ENCODE data around the gene KLK1.

The KLK1 gene

DNA sequence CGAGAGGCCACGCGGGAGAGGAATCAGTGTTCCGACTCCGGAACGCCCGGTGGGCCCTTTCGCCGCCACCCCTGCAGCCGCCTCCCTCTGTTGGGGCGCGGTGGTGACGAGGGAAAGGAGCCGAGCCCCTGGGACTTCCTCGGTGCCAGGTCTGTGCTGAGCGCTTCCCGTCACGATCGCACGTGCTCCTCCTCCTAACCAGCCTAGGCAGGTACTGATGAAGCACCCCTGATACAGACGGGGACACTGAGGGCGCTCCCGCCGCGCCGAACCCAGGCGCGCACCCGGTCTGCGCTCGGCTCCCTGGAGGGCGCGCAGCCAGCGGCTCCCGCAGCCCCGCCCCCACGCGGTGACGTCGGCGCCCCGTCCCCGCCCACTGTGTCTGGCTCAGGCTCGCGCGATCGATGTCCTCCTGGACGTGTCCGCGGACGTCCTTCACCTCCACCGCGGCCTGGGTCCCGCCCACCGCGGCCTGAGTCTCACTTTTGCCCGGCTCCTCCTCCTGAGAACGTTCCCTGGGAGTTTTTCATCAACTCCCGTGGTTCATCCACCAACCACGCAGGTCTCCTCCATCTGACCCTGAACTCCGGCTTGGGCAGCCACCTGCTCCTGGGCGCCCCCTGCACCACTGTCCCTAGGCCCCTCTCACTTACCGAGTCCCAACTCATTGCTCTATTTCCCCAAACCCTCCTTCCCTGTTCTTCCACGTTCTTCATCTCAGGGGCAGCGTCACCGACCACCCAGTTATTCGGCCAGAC lies 12.4 kb upstream of the KLK1 start:
- peak; percentile 76 for DNase-seq

DNA sequence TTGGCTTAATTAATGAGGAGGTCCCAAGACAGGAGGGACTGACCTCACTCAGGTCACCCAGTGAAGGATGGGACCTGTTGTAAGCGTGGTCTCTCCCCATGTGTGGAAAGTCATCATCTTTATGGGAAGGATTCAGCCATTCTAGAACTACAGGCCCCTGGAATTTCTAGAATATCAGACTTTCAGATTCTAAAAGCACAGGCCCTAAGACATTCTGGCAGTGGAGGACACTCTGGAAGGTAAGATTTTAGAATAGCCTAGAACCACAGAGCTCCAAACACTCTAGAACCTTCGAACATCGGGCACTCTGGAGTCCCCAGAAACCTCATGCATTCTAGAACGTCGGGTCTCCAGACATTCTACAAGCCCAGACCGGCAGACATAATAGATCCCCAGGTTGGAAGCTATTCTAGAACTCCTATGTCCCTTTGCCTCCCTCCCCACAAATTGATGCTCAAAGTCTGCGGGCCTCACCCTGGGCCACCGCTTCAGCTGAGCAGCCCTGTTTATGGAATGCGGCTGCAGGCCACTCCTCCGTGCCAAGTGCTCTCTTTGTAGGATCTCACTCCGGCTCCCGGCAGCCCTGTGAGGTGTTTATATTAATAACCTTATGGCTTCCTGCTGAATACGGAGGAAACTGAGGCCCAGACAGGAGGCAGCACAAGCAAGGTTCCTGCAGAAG lies 11.7 kb upstream of the KLK1 start:
- no peak for DNase-seq

DNA sequence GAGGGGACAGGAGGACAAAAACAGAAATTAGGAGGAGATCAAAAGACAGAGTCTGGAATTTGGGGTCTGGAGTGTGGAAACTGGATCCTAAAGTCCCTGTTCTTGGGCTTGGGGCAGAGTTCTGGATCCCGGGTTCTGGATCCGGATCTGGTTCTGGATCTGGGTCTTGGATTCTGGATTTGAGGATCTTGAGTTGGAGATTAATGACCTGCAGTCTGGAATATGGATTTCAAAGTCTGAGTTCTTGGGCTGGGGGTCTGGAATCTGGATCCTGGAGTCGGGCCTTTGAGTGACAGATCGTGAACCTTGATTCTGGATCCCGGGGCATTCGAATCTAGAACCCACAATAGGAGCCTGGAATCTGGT lies 10.2 kb upstream of the KLK1 start:
- DNase-seq: no peak

DNA sequence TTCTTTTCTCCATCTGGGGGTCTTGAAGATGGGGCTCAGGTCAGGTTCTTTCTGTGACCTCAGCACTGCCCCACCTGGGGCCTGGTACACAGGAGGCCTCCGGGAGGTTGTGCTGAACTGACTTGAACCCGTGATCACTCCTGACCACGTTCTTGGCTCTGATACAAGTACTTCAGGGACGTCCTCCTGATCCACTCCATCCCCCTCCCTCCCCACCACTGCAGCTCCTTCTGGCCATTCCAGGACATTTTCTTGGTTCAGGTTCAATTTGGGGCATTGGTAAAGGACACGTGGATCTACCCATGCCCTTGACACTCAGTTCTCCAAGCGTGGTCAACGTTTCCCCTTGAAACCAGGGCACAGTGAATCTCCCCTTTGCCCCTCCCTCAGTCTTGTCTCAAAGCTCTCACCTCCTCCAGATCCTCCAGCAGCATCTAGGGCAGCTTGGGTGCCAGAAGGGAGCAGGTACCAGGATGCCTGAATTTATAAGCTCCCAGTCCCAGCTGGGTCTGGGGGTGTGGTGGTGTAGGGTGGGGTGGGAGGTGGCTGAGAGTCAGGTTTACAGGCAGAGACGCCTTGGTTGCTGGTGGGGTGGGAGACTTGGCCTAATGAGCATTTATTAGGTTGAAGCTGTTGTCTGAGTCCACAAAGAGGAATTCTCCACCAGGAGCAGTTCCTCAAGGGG lies 9.7 kb upstream of the KLK1 start, which contains the start of gene KLK15:
TSS of gene KLK15 (minus strand) at position 458 of the 685 bp plus-strand sequence. CDS start 2,082 bp downstream, outside the sequence.
- DNase-seq: no peak

DNA sequence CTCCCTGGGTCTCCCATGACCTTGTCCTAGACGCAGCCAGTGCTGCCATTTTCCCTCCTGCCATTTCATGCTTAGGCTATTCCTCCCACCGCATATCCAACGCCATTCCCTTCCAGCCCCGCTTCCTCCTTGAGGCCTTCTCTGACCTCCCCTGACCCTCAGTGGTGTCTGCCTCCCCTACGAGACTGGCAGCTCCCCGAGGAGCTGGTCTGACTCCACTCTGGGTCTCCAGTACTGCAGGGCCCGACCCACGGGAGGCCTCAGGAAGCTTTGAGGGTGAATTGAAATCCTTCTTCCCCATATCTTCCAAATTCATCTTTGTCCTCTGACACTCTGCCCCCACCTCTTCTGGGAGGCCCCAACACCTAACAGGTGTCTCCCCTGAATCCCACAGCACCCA lies 9.1 kb upstream of the KLK1 start:
- no peak for DNase-seq

DNA sequence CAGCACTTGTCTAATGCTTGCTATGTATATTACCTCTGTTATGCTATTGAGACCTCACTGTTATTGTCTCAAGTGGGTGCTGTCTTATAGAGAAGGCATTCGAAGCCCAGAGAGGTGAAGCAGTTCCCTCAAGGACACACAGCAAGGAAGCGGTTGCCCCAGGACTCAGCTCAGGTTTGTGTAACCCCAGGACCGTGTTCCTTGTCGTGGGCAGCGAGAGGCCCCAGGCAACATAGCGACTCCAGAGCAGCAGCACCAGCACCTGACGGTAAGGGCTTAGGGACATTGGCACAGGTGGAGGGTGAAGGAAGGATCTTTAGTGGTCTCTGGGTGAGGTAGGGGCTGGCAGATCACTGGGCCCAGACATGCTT lies 7.4 kb upstream of the KLK1 start:
- DNase-seq: no peak

DNA sequence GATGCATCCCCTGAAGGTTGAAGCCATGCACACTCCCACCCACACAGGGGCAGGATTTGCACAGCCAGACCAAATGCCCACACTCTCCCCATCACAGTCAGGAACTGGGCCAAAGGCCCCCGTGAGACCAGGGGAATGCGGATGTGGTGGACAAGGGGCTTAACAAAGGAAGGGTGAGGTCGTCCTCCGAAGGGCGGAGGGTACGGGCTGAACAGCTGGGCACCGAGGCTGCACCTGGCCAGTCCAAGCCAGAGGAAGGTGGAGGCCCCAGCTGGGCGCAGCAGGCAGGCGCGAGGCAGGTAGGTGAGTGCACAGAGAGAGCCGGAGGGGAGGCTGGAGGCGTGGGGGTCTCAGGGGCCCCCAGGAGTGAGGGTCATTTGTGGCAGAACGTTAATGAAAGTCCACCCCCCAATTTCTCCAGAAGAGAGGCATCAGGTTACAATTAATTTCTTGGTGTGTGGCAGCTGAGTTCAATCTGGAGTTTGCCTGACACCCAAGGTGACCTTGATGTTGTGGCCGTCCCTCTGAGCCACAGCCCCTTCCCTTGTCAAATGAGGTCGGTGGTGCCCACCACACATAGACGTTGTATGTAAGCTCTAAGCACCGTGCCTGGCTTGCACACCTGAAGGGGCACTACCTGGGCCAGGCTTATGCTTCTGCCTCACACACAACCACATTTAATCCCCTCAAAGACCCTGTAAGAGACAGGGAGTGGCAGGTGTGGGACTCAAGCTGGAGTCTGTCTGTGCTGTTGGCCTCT lies 6.9 kb upstream of the KLK1 start:
- no peak for DNase-seq

DNA sequence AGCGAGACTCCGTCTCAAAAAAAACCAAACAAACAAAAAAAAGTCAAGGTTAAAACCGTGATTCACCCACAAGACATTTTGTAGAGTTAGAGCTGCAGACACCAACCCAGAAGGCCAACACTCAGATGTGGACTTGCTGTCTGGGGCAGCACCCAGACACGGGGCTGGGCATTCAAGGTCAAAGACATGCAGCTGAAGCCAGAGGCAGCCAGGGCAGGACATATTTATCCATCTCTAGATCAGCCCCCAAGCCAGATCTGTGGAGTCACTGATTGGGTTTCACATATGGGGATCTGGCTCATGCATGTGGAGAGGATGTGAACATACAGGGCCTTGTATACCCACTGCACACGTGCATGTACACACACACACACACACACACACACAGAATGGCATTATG lies 6.2 kb upstream of the KLK1 start:
- no peak for DNase-seq

DNA sequence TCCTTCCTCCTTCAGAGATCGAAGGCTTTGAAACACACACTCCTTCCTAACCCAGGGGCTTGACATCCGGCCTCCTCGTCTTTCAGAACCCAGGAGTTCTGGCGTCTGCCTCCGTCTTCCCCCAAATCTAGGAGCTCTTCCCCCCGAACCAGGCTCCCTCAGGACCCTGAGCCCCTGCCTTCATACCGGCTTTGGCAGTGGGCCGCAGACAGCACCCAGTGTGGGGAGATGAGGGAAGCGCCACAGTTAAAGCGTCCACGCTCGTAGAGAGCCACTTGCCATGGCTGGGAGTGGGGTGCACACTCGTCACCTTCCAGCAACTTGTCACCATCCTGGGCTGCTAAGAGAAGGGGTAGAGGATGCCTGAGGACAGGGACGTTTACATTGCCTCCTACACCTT lies 3.9 kb upstream of the KLK1 start:
- no peak for DNase-seq

DNA sequence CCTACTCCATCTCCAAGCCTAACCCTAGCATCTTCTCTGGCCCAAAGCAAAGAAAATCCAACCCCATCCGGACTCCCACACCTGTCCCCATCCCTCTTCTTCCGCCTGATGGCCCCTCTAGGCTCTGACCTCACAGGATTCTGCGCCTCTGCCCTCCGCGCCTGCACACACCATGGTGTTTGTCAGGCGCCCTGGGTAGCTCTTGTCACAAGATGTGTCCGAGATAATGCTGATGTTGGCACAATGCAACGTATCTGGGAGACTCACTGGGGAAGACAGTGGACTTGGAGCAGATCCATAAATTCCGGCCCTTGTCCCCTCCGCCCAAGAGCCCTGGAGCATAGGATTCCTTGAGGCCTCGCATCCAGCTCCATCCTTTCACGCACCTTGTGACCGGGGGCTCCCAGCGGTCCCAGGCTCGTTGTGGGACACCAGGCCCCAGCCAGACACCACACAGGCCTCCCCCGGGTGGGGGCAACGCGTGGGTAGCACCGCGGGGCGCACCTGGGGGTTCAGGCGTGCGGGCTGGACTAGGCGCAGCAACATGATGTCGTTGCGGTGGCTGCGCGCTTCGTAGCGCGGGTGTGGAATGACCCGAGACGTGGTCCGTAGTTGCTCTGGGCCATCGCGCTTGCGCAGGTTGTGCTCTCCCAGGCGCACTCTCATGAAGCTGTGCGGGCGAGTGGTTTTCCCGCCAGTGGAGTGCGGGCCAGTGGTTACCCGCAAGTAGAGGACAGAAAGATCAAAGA lies 3.1 kb upstream of the KLK1 start:
- no peak for DNase-seq

DNA sequence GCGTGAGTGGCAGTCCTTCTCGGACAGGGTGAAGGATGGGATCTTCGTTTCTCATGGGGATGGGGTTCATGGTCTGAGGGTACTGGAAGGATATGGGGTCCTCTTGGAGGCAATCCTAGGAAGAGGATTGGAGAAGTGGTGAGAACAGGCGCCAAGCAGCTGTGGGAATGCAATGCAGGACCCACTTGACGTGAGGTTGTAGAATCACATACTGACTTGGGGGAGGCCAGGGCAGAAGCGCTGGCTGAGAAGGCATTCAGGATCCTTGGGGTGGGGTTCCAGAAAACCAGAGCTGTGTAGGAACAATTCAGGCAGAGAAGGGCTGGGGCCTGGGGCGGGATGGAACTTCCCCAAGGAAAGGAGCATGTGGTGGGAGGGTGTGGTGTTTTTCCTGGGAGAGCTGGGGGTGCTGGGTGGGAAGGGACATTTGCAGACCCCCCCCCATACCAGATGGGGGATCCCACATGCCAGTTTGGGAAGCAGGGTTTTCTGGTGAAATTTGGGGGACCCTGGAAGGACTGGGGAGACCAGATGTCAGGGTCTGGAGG lies 852 bp downstream of the KLK1 start:
- no peak for DNase-seq

DNA sequence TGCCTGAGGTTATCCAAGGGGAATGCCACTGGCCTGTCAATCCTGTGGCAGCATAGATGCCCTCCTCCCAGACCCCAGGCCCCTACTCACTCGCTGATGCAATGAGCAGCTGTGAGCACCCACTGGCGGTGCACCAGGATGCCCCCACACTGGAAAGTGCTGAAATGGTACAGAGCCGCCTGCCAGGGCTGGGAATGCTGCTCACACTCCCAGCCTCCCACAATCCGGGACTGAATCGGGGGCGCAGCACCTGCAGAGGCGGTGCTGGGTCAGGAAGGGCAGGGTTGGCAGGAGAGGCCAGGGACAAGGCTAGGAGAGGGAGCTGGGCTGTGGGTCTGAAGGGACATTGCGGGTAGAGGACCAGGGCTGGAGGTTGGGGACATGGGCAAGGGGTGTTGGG lies 2.0 kb downstream of the KLK1 start:
- DNase-seq: no peak

DNA sequence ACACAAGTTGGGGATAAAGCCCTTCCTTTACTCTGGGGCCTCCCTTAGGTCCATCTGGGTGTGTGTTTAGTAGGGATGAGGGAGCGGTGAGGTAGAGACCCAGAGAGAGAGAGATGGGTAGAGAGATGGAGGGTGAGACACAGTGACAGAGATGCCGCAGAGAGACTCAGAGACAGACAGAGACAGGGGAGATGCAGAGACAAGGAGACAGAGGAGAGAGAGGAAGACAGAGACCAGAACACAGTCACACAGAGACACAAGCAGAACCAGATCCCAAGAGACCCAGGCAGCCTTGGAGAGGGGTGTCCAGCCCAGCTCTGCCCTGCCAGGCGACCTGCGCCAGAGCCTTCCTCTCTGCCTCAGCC lies 2.4 kb downstream of the KLK1 start:
- no peak for DNase-seq

DNA sequence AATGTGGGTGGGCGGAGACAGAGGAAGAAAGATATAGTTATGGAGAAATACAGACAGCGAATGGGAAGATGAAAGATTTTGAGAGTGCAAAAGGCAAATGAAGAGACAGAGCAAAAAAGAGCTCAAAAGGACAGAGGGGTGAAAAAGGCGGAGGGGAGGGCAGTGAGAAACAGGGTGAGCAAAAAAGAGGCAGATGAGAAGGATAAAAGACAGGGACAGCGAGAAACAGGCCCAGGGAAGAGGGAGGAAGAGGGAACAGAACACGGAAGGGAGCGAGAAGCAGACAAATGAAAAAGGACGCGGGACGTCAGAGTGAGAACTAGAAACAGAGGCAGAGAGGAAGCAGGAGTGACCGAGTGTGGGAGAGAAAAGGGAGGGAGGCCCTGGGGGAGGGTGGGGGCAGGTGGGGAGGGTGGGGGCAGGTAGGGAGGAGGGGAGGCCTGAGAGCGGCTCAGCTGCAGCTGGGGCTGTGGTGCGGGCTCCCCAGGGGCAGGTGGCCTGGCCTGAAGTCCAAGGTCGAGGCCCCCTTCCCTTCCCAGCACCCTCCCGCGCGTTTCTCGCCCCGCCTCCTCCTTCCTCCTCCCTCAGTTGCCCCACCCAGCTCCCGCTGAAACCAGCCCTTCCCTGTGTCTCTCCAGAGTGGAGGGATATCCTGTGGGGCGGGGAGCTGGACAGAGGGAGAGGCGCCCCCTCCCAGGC lies 2.9 kb downstream of the KLK1 start:
- no peak for DNase-seq

DNA sequence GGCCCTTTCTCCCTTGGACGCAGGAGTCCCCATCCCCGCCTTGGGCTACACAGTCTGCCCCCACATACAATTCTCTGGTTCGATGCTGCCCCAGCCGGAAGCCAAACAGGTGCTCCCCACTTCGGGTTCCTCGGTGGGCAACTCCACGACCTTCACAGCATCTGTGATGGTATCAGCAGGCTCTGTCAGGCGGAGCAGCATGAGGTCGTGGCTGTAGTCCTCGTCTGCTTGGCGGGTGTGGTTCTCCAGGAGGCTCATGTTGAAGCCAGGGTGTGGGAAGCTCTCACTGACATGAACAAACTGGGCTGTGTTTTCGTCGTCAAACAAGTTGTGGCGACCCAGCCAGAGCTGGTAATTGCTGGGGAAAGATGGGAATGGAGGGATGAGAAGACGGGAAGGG lies 3.5 kb downstream of the KLK1 start:
- DNase-seq: no peak

DNA sequence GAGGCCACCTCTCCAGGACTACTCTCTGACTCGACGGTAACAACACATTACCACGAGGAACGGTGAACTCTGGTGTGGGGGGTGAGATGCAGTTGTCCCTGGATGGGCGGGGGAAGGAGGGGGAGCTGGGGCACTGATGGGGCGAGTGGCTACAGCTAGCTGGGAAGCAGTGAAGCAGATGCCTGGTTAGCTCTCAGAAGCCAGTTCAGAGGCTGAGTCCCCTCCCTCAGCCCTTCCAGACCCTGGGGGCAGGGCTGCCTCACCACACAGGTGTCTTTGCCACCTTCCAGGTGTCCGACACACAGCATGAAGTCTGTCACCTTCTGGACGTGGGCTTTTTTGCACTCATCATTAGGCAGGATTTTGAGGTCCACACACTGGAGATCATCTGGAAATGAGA lies 4.0 kb downstream of the KLK1 start:
- no peak for DNase-seq

DNA sequence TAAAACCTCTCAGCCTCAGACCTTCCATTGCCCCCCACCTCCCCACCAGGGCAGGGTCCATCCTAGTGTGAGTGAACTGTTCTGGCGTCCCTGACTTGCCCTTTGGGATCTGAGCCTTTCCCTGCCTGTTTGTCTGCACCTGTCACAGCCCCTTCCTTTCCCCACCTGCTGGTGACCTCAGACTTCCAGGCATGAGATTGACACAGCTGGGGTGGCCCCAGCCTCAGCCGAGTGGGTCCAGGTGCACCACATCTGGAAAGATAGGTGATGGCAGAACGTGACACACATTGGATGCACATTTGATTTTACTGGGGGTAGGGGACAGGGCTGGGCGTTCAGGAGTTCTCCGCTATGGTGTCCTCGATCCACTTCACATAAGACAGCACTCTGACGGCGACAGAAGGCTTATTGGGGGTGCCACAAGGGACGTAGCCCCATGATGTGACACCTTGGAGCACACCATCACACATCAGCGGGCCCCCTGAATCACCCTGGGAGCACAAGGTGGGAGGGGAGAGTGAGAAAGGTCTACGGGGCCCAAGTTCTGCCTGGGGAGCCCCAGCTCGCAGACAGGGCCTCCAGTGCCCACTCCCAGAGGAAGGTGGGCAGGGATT lies 4.6 kb downstream of the KLK1 start:
- no peak for DNase-seq

DNA sequence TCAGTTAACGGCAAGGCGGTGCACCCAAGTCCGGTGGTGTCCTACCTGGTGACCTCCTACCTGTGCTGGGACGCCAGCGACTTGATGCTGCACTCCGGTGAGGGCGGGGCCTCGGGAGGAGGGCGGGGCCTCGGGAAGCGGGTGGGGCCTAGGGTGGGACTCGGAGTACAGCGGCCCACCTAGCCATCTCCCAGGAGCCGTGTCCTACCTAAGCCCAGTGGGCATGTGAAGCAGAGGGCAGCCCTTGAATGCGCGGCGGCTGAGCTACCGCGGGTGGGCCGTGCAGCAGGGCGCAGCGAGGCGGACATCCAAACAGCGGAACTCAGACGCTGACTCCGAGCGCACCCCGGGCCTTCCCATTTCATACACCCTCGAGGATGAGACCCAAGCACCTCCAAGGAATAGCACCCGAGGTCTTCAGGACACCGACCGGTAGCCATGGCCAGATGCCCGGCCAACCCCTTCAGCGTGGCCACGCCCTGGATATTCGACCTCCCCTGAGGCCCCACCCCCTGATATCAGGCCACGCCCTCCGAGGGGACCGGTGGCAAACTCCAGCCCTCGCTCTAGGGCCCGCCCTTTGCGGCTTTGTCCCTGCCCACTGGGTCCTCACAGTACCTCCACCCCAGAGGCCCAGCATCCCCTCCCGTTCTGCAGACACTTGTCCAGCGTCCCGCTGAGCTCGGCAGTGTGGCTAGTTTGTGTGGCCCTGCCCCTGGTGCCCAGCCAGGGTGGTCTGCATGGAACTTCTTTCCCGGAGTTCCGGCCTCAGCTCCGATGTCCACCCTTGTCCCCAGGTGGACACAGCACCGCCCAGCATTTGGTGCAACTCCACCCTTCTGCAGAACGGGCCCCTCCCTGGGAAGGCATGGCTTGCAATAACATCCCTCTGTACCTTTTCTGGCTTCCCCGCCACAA lies 5.4 kb downstream of the KLK1 start:
- DNase-seq: peak; percentile 46

DNA sequence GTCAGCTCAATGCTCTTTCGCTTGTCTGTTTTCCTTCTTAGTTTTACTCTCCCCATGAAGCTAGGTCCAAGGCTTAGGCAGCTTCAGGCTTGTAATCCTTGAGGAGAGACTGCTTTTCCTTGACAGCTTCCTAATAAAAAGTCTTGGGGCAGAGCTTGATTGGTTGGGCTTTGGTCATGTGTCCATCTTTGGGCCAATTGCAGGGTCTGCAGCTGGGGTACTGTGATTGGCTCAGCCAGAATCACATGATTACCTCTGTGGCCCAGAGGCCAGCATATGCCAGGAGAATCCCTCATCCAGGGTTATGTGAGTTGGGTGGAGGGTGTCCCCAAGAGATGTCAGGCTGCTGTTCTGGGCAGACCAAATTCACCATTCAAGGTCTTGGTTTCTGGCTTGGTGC lies 8.1 kb downstream of the KLK1 start:
- no peak for DNase-seq

DNA sequence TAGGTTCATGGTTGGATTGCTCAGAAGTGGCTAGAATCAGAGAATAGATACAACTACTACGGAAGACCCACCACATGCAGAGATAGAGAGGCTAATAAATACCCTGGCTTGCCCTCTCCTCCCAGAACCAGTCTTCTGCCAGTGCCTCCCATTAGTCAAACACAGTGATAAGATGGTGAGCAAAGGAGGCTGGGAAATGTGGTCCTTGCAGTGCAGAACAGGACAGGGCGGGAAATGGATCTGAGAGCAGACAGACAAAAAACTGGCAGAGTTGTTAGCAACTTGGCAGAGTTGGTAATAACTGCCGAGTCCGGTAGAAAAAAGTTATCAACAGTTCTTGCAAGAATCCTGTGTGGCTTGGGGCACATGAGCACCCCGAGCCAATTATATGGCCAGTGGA lies 8.7 kb downstream of the KLK1 start:
- DNase-seq: no peak

Measured in activated naive CD4-positive, alpha-beta T cell treated with anti-CD3 and anti-CD28 coated beads, Interleukin-2, amount 50 U/mL, for 16 hours (primary cell).